Liver (tissue), 9 donors: Measurements from ENCODE around the gene SLC43A3. TPM values are rescaled to one million over a fixed set of nuclear protein-coding genes. Genes with fewer than 3 reads are reported as not detected.

Experiments used
- DNase-seq: peaks from one replicate; pipeline ENCODE4 v3.0.0-alpha.2; 2017; ENCODE audit warnings: low spot score
- H3K27ac ChIP-seq, 2 donors: one replicate each; pipeline ENCODE4 v1.7.0; 2013; ENCODE audit warnings: inconsistent platforms in 2 of 2, low read length in 2 of 2, control low read depth in 1 of 2, low read depth in 1 of 2, mild to moderate bottlenecking in 1 of 2
- H3K27me3 ChIP-seq, 4 donors: one replicate each; pipeline versions ENCODE4 v1.6.1 to v1.7.0; 2013; ENCODE audit warnings: low read length in 3 of 4, inconsistent platforms in 1 of 4, mild to moderate bottlenecking in 1 of 4, moderate library complexity in 1 of 4; ENCODE audit not compliant: control insufficient read depth in 4 of 4, insufficient read depth in 4 of 4
- H3K36me3 ChIP-seq, 4 donors: one replicate each; pipeline versions ENCODE4 v1.6.1 to v1.7.0; 2013; ENCODE audit warnings: low read length in 3 of 4, mild to moderate bottlenecking in 3 of 4, low read depth in 1 of 4, moderate library complexity in 1 of 4; ENCODE audit not compliant: control insufficient read depth in 4 of 4, insufficient read depth in 3 of 4
- H3K4me1 ChIP-seq, 4 donors: one replicate each; pipeline versions ENCODE4 v1.6.1 to v1.7.0; 2013; ENCODE audit warnings: low read length in 3 of 4, mild to moderate bottlenecking in 3 of 4, moderate library complexity in 1 of 4; ENCODE audit not compliant: control insufficient read depth in 4 of 4, insufficient read depth in 4 of 4
- H3K4me3 ChIP-seq, 3 donors: one replicate each; pipeline versions ENCODE4 v1.6.1 to v1.7.0; 2013; ENCODE audit warnings: low read length in 3 of 3, control low read depth in 1 of 3, low read depth in 1 of 3, mild to moderate bottlenecking in 1 of 3
- H3K9ac ChIP-seq, 2 donors: one replicate each; pipeline ENCODE4 v1.7.0; 2013; ENCODE audit warnings: low read length in 2 of 2, mild to moderate bottlenecking in 2 of 2, moderate library complexity in 2 of 2, control low read depth in 1 of 2, low read depth in 1 of 2
- H3K9me3 ChIP-seq, 4 donors: one replicate each; pipeline versions ENCODE4 v1.6.1 to v1.7.0; 2013; ENCODE audit warnings: low read length in 3 of 4; ENCODE audit not compliant: control insufficient read depth in 4 of 4
- ATF3 ChIP-seq: IDR thresholded peaks from 2 replicates; pipeline ENCODE4 v1.6.1; 2016; ENCODE audit warnings: antibody characterized with exemption
- CTCF ChIP-seq: fragments of 150-350 bp; IDR thresholded peaks from 2 replicates; pipeline ENCODE4 v1.5.1; 2017; ENCODE audit warnings: improper control_type of control experiment, low read depth, low read length; ENCODE audit not compliant: missing input control
- EGR1 ChIP-seq, 2 donors: IDR thresholded peaks; 2 replicates each; pipeline ENCODE4 v1.6.1; 2016 to 2018; ENCODE audit warnings: antibody characterized with exemption in 2 of 2, low read depth in 2 of 2
- FOXA1 ChIP-seq: IDR thresholded peaks from 2 replicates; pipeline ENCODE4 v1.6.1; 2016; ENCODE audit warnings: antibody characterized with exemption
- FOXA2 ChIP-seq: IDR thresholded peaks from 2 replicates; pipeline ENCODE4 v1.6.1; 2016; ENCODE audit warnings: antibody characterized with exemption
- GABPA ChIP-seq, 2 donors: IDR thresholded peaks in 1 of 2; conservative IDR thresholded peaks in 1 of 2; 2 replicates each; pipeline ENCODE4 v1.6.1; 2016; ENCODE audit warnings: antibody characterized with exemption in 2 of 2, mild to moderate bottlenecking in 1 of 2, moderate library complexity in 1 of 2
- HNF4A ChIP-seq, 2 donors: conservative IDR thresholded peaks; 2 replicates each; pipeline ENCODE4 v1.6.1; 2016; ENCODE audit warnings: antibody characterized with exemption in 2 of 2, mild to moderate bottlenecking in 2 of 2
- HNF4G ChIP-seq: IDR thresholded peaks from 2 replicates; pipeline ENCODE4 v1.6.1; 2016; ENCODE audit warnings: antibody characterized with exemption
- JUND ChIP-seq, 2 donors: IDR thresholded peaks; 2 replicates each; pipeline ENCODE4 v1.6.1; 2016; ENCODE audit warnings: antibody characterized with exemption in 2 of 2
- MAX ChIP-seq: IDR thresholded peaks from 2 replicates; pipeline ENCODE4 v1.6.1; 2016; ENCODE audit warnings: antibody characterized with exemption
- NR2F2 ChIP-seq: IDR thresholded peaks from 2 replicates; pipeline ENCODE4 v1.6.1; 2016; ENCODE audit warnings: antibody characterized with exemption
- RAD21 ChIP-seq, 2 donors: IDR thresholded peaks; 2 replicates each; pipeline ENCODE4 v1.6.1; 2016; ENCODE audit warnings: antibody characterized with exemption in 2 of 2, mild to moderate bottlenecking in 2 of 2
- RXRA ChIP-seq, 2 donors: IDR thresholded peaks; 2 replicates each; pipeline ENCODE4 v1.6.1; 2017 to 2018; ENCODE audit warnings: antibody characterized with exemption in 2 of 2, mild to moderate bottlenecking in 1 of 2
- SP1 ChIP-seq: IDR thresholded peaks from 2 replicates; pipeline ENCODE4 v1.6.1; 2018; ENCODE audit warnings: antibody characterized with exemption, mild to moderate bottlenecking
- TAF1 ChIP-seq: conservative IDR thresholded peaks from 2 replicates; pipeline ENCODE4 v1.6.1; 2016; ENCODE audit warnings: antibody characterized with exemption, mild to moderate bottlenecking
- YY1 ChIP-seq: IDR thresholded peaks from 2 replicates; pipeline ENCODE4 v1.6.1; 2016; ENCODE audit warnings: antibody characterized with exemption, mild to moderate bottlenecking
- ZBTB33 ChIP-seq: IDR thresholded peaks from 2 replicates; pipeline ENCODE4 v1.6.1; 2016; ENCODE audit warnings: antibody characterized with exemption
- whole genome bisulfite sequencing: extraction: QIAGEN DNeasy Blood & Tissue Kit; methylation state at CpG from one replicate; pipeline ENCODE4 v1.1.7; 2013; 5-methylcytosine and 5-hydroxymethylcytosine counted together
- polyA plus RNA-seq, 2 donors: library from polyadenylated mRNA; stranded (reverse) in 1 of 2; unstranded in 1 of 2; fragments of 200-250 nt in 1 of 2; fragments of >200 nt in 1 of 2; fragmentation: Nextera tagmentation in 1 of 2; extraction: Ambion mirVana in 1 of 2; gene quantifications; one replicate each; pipeline versions ENCODE4 v1.2.1 to v1.2.3, GENCODE V29; 2013 to 2015
- total RNA-seq, 2 donors: library from RNA; depleted of rRNA; stranded (reverse); fragments of >200 nt; gene quantifications; one replicate each; pipeline ENCODE4 v1.2.3, GENCODE V29; 2014
- donor health status: healthy.
- donor health status: healthy.
- donor health status: healthy.
- donor health status: healthy.
- donor health status: healthy.

The SLC43A3 gene
- total and polyA plus RNA-seq, 4 donors = 47.2 to 152 (median 93.0) TPM

GRCh38 chr11:57376095-57377090, 50.5 kb downstream of the SLC43A3 start:
- no peaks in the 10 kb centered on the region for H3K27me3 ChIP-seq
- WGBS = 75% methylated on average over 26 of the region's 26 CpGs
- H3K9me3 ChIP-seq = no peaks in the 10 kb centered on the region
- no peak for DNase-seq
- H3K27ac ChIP-seq = no peak overlapping the region
- H3K9ac ChIP-seq = no peak overlapping the region
- no peak overlapping the region for H3K4me3 ChIP-seq
- no peak for TF ChIP-seq FOXA2
- no peaks in the 10 kb centered on the region for H3K4me1 ChIP-seq
- no peaks in the 10 kb centered on the region for H3K36me3 ChIP-seq

- WGBS = 87% methylated on average over 2 of the region's 2 CpGs
- no peak overlapping the region for H3K27ac ChIP-seq
Observed at GRCh38 chr11:57375490-57375889, 51.4 kb downstream of the SLC43A3 start.

More at GRCh38 chr11:57375490-57375889, 51.4 kb downstream of the SLC43A3 start:
- no peak overlapping the region for H3K9ac ChIP-seq
- no peaks in the 10 kb centered on the region for H3K27me3 ChIP-seq
- DNase-seq = no peak
- no peaks in the 10 kb centered on the region for H3K9me3 ChIP-seq
- no peak overlapping the region for H3K4me3 ChIP-seq
- no peaks in the 10 kb centered on the region for H3K36me3 ChIP-seq
- TF ChIP-seq TAF1 (no peak), RXRA (IDR thresholded peaks at IDR 0.05) (no peak), FOXA2 (no peak), NR2F2 (no peak), SP1 (no peak), EGR1 (IDR thresholded peaks at IDR 0.05; ENCODE audit: low read depth in 2 of 2) (no peak), FOXA1 (no peak), ATF3 (no peak), HNF4A (conservative IDR thresholded peaks at IDR 0.05) (no peak), YY1 (no peak), HNF4G (no peak), CTCF (no peak), ZBTB33 (no peak), MAX (no peak), JUND (IDR thresholded peaks at IDR 0.05) (no peak), RAD21 (IDR thresholded peaks at IDR 0.05) (no peak), GABPA (IDR thresholded peaks at IDR 0.05 in 1 of 2, conservative IDR thresholded peaks at IDR 0.05 in 1 of 2) (no peak)
- no peaks in the 10 kb centered on the region for H3K4me1 ChIP-seq
